Measurements from ENCODE around the gene TARS2. TPM values are rescaled to one million over a fixed set of nuclear protein-coding genes. Genes with fewer than 3 reads are reported as not detected.

TARS2 gene
- total and polyA plus RNA-seq, 2 of the 4 experiments (the other 2 are of a cell fraction), result 10.9 to 21.8 TPM

GRCh38 chr1:150498342-150498741 is 11.1 kb downstream of the TARS2 start:
- Histone ChIP-seq H3K4ac (ENCODE audit: low read depth, low read length) (no peak overlapping the region), H4K91ac (ENCODE audit: insufficient read depth, low read depth, low read length) (no peak overlapping the region), H2AFZ (replicated peaks; ENCODE audit: low read length, poor library complexity) (no peak overlapping the region), H2BK5ac (ENCODE audit: low read depth, low read length, poor library complexity, severe bottlenecking) (no peak overlapping the region), H3K18ac (ENCODE audit: low read depth, low read length) (no peak overlapping the region), H3K27me3 (ENCODE audit: control insufficient read depth, insufficient read depth, low read length) (no peaks in the 10 kb centered on the region), H3K79me1 (ENCODE audit: low read depth in 1 of 2, low read length in 2 of 2) (no peaks in the 10 kb centered on the region), H3K4me1 (ENCODE audit: control insufficient read depth, insufficient read depth, low read length) (no peaks in the 10 kb centered on the region), H3K9me1 (ENCODE audit: insufficient read depth, low read length) (no peaks in the 10 kb centered on the region; the same call in 1 of the 2 replicates), H4K5ac (ENCODE audit: low read depth, low read length) (no peak overlapping the region), H2AK9ac (replicated peaks; ENCODE audit: low read depth, low read length, poor library complexity) (no peak overlapping the region), H3K9ac (ENCODE audit: low read depth, low read length) (no peak overlapping the region), H3K56ac (ENCODE audit: extremely low read depth, insufficient read depth, low read length) (no peak overlapping the region), H4K8ac (ENCODE audit: low read depth in 2 of 2, low read length in 2 of 2) (no peak overlapping the region), H2AK5ac (ENCODE audit: low read depth, low read length) (no peak overlapping the region), H3K36me3 (ENCODE audit: control insufficient read depth, insufficient read depth, low read length) (peaks cover 34% of the 10 kb centered on the region), H2BK20ac (ENCODE audit: low read depth, low read length) (no peak overlapping the region), H3K14ac (replicated peaks; ENCODE audit: low read depth, low read length) (no peak overlapping the region), H4K20me1 (ENCODE audit: insufficient read depth, low read length) (no peaks in the 10 kb centered on the region), H2BK15ac (ENCODE audit: low read depth, low read length) (no peak overlapping the region), H3K4me3 (ENCODE audit: insufficient read depth, low read depth, low read length) (no peak overlapping the region), H3K23ac (ENCODE audit: low read depth, low read length) (no peak overlapping the region), H3K27ac (ENCODE audit: insufficient read depth, low read length) (no peak overlapping the region), H3K9me3 (ENCODE audit: control insufficient read depth, insufficient read depth, low read length) (no peaks in the 10 kb centered on the region), H2BK120ac (ENCODE audit: low read depth, low read length) (no peak overlapping the region), H3K4me2 (ENCODE audit: low read depth, low read length) (no peak overlapping the region)
- intact Hi-C loops (cut with micrococcal nuclease), result no loop called here
- BruUV-seq (replicated peaks), result no TSS peak
- dilution Hi-C loops (cut with HindIII; ENCODE audit: low sequenced_read_pairs, unreplicated experiment), result no loop called here
- WGBS, 2 experiments (ENCODE audit: extremely low coverage in 2 of 2, insufficient read length in 1 of 2), result 100% methylated on average over 6 of the region's 10 CpGs; no CpG with 5 or more reads in 1 of the 2 experiments
- no peak for DNase-seq
- TF ChIP-seq RFX5 (IDR thresholded peaks at IDR 0.05; ENCODE audit: low read depth, low read length) (no peak), SMC3 (IDR thresholded peaks at IDR 0.05; ENCODE audit: low read depth, low read length) (no peak), CTCF (conservative IDR thresholded peaks at IDR 0.05; ENCODE audit: low read depth, low read length) (no peak), BHLHE40 (IDR thresholded peaks at IDR 0.05; ENCODE audit: low read depth, low read length) (no peak), ELK1 (IDR thresholded peaks at IDR 0.05; ENCODE audit: borderline replicate concordance, low read depth, low read length) (no peak), MAZ (IDR thresholded peaks at IDR 0.05; ENCODE audit: borderline replicate concordance, low read depth, low read length) (no peak), RCOR1 (IDR thresholded peaks at IDR 0.05; ENCODE audit: insufficient replicate concordance, low read length) (no peak), FOS (IDR thresholded peaks at IDR 0.05; ENCODE audit: low read depth, low read length) (no peak), POLR2A (IDR thresholded peaks at IDR 0.05; ENCODE audit: low read depth, low read length) (no peak), USF2 (IDR thresholded peaks at IDR 0.05; ENCODE audit: low read depth, low read length) (no peak), MXI1 (IDR thresholded peaks at IDR 0.05; ENCODE audit: borderline replicate concordance, low read depth, low read length) (no peak), MAFK (IDR thresholded peaks at IDR 0.05; ENCODE audit: low read depth, low read length) (no peak), CHD1 (IDR thresholded peaks at IDR 0.05; ENCODE audit: low read depth, low read length) (no peak), CEBPB (IDR thresholded peaks at IDR 0.05; ENCODE audit: low read depth, low read length) (no peak), RAD21 (IDR thresholded peaks at IDR 0.05; ENCODE audit: low read length) (no peak), NFE2L2 (IDR thresholded peaks at IDR 0.05; ENCODE audit: low read depth, low read length) (no peak)
- POLR2A ChIA-PET (ENCODE audit: unreplicated experiment), result interaction anchor here (0.5 kb wide), 1 partner anchor 11 kb away, joined by 3 read pairs; no protein-coding TSS in a partner anchor
- in situ Hi-C loops (cut with MboI; ENCODE audit: low sequenced_read_pairs), result no loop called here
- CTCF ChIA-PET, result no interaction called here
- no peak for ATAC-seq (ENCODE audit: low read depth)

Measured in IMR-90 (cell line).